Heart left ventricle (tissue), 13 donors: ENCODE data around the gene ECSCR.
"Not testable (repeated sequence)": the region's sequence is repeated elsewhere in the genome, so short reads cannot be mapped to it uniquely, and the experiment has no call there.

Experiments
- CTCF ChIP-seq, 12 donors: fragments of 200-600 bp; sonication (generic) in 4 of 12; IDR thresholded peaks; one replicate each; pipeline versions ENCODE4 v1.5.0 to v1.8.0; 2018 to 2022; ENCODE audit warnings: antibody characterized with exemption in 12 of 12, mild to moderate bottlenecking in 5 of 12
- POLR2A ChIP-seq, 2 donors: fragments of 450-650 bp; IDR thresholded peaks; one replicate each; pipeline ENCODE4 v1.6.1; 2017; ENCODE audit warnings: antibody characterized with exemption in 2 of 2, mild to moderate bottlenecking in 2 of 2, moderate library complexity in 2 of 2
- donor health status: ischemic (EF 13 %, LVEDD 7.1; RV severe dilation, severe dysfunction).
- donor health status: DM: no; HTN: yes; CAD: no.
- donor health status: DM: no; HTN: no; CAD: no.
- donor health status: ischemic (EF 25% LVEDD 6.9; RV normal size, moderate dysfunction).
- donor health status: ischemic (EF 25% LVEDD 5.7; RV mildly dilated, moderate dysfunction).
- donor health status: ischemic (EF 35%, LVEDD 5.7; RV mildly dilated, moderate dysfunction).
- donor health status: nonischemic (EF 11% LVEDD 7.7; RV severe dilation, severe dysfunction).
- donor health status: DM: yes; HTN: yes; CAD: no.
- donor health status: PGD.
- donor health status: ischemic (EF 29% LVEDD 5.4; RV normal size, mild dysfunction).
- donor health status: nonischemic (EF 23%, LVEDD 6.1; RV moderate dilation, normal function).

GRCh38 chr5:139504722-139505121 is 42.2 kb upstream of the ECSCR start:
- TF ChIP-seq POLR2A, CTCF (IDR thresholded peaks at IDR 0.05): not testable (repeated sequence)
